GM19043 (cell line): ENCODE results near the gene ZNF496.
"Not testable (repeated sequence)": the region's sequence is repeated elsewhere in the genome, so short reads cannot be mapped to it uniquely, and the experiment has no call there.

Source experiments
- ATAC-seq: cut with Tn5 transposase; IDR thresholded peaks from one replicate; pipeline ENCODE4 v1.9.1; 2021; ENCODE audit warnings: low read depth; ENCODE audit not compliant: unreplicated experiment

ZNF496 gene

GRCh38 chr1:247331525-247332214, at the start of gene ZNF496:
ZNF496 (minus strand) TSS chr1:247331867; CDS start chr1:247329578, 2,289 bp downstream.
- ATAC-seq = peak; percentile 50

GRCh38 chr1:247378334-247379073, 46.8 kb upstream of the ZNF496 start:
- ATAC-seq = no peak

GRCh38 chr1:247377656-247378055, 46.0 kb upstream of the ZNF496 start:
- not testable (repeated sequence) for ATAC-seq

- no peak for ATAC-seq
Observed at GRCh38 chr1:247376659-247377058, 45.0 kb upstream of the ZNF496 start.

GRCh38 chr1:247375747-247376146, 44.1 kb upstream of the ZNF496 start:
- no peak for ATAC-seq

- ATAC-seq = not testable (repeated sequence)
Observed at GRCh38 chr1:247374651-247375334, 43.1 kb upstream of the ZNF496 start.

- peak; percentile 46 for ATAC-seq
Observed at GRCh38 chr1:247373721-247374141, 42.1 kb upstream of the ZNF496 start.

GRCh38 chr1:247371801-247372259, 40.2 kb upstream of the ZNF496 start:
- no peak for ATAC-seq

GRCh38 chr1:247370786-247371732, 39.4 kb upstream of the ZNF496 start:
- no peak for ATAC-seq

- no peak for ATAC-seq
Observed at GRCh38 chr1:247368490-247369145, 37.0 kb upstream of the ZNF496 start.

- no peak for ATAC-seq
Observed at GRCh38 chr1:247367786-247368422, 36.2 kb upstream of the ZNF496 start.

- ATAC-seq = no peak
Observed at GRCh38 chr1:247366926-247367645, 35.4 kb upstream of the ZNF496 start.

- ATAC-seq = not testable (repeated sequence)
Observed at GRCh38 chr1:247366345-247366744, 34.7 kb upstream of the ZNF496 start.

GRCh38 chr1:247365023-247365422, 33.4 kb upstream of the ZNF496 start:
- ATAC-seq = no peak

- ATAC-seq = not testable (repeated sequence)
Observed at GRCh38 chr1:247363000-247363399, 31.3 kb upstream of the ZNF496 start.

GRCh38 chr1:247362153-247362552, 30.5 kb upstream of the ZNF496 start:
- no peak for ATAC-seq

GRCh38 chr1:247360991-247361731, 29.5 kb upstream of the ZNF496 start:
- ATAC-seq = no peak
